Lung (tissue), 12 donors: Measurements from ENCODE around the gene IGF2R. TPM values are rescaled to one million over a fixed set of nuclear protein-coding genes. Genes with fewer than 3 reads are reported as not detected.

Source experiments
- ATAC-seq: fragments of 200-7000 bp; cut with Tn5 transposase; one replicate; pipeline ENCODE4 v1.9.1; 2020; ENCODE audit warnings: moderate number of reproducible peaks; ENCODE audit not compliant: insufficient read depth, low FRiP score
- DNase-seq, 3 donors: peaks; one replicate each; pipeline ENCODE4 v3.0.0-alpha.2; 2013 to 2017
- H3K27ac ChIP-seq, 2 donors: one replicate each; pipeline ENCODE4 v1.5.1; 2013; ENCODE audit warnings: mild to moderate bottlenecking in 2 of 2, moderate library complexity in 2 of 2, control low read depth in 1 of 2, inconsistent platforms in 1 of 2, low read depth in 1 of 2, low read length in 1 of 2
- H3K27me3 ChIP-seq, 3 donors: one replicate each; pipeline ENCODE4 v1.5.1; 2013; ENCODE audit warnings: low read length in 2 of 3; ENCODE audit not compliant: control insufficient read depth in 3 of 3, insufficient read depth in 3 of 3
- H3K36me3 ChIP-seq, 4 donors: one replicate each; pipeline ENCODE4 v1.5.1; 2013; ENCODE audit warnings: low read length in 4 of 4, mild to moderate bottlenecking in 1 of 4, moderate library complexity in 1 of 4; ENCODE audit not compliant: control insufficient read depth in 4 of 4, insufficient read depth in 4 of 4
- H3K4me1 ChIP-seq, 5 donors: one replicate each; pipeline ENCODE4 v1.5.1; 2013; ENCODE audit warnings: low read length in 5 of 5, mild to moderate bottlenecking in 2 of 5, moderate library complexity in 1 of 5; ENCODE audit not compliant: control insufficient read depth in 5 of 5, insufficient read depth in 5 of 5
- H3K4me3 ChIP-seq: one replicate; pipeline ENCODE4 v1.5.1; 2013; ENCODE audit warnings: mild to moderate bottlenecking, control low read depth, moderate library complexity
- H3K9ac ChIP-seq, 2 donors: one replicate each; pipeline ENCODE4 v1.5.1; 2013; ENCODE audit warnings: low read length in 2 of 2, control low read depth in 1 of 2; ENCODE audit not compliant: insufficient read depth in 1 of 2
- H3K9me3 ChIP-seq, 4 donors: one replicate each; pipeline ENCODE4 v1.5.1; 2013; ENCODE audit warnings: low read length in 3 of 4, mild to moderate bottlenecking in 1 of 4, moderate library complexity in 1 of 4; ENCODE audit not compliant: control insufficient read depth in 4 of 4, insufficient read depth in 3 of 4
- WGBS, 2 donors: extraction: QIAGEN DNeasy Blood & Tissue Kit; methylation state at CpG; one replicate each; pipeline ENCODE4 v1.1.7; 2013; 5-methylcytosine and 5-hydroxymethylcytosine counted together
- polyA plus RNA-seq, 2 donors: library from polyadenylated mRNA; stranded (reverse); fragments of 200-250 nt; gene quantifications; one replicate each; pipeline ENCODE4 v1.2.1, GENCODE V29; 2013
- total RNA-seq, 2 donors: library from RNA; depleted of rRNA in 1 of 2; stranded (reverse); fragments of >200 nt in 1 of 2; gene quantifications; one replicate each; pipeline ENCODE4 v1.2.1, GENCODE V29; 2014 to 2021
- TF ChIP-seq, protein P1 (sequence below): IDR thresholded peaks from 2 replicates; pipeline ENCODE4 v1.5.1; 2012; ENCODE audit warnings: mild to moderate bottlenecking; ENCODE audit errors: control extremely low read depth, extremely low read depth
- donor health status: control.
- donor health status: control.
- donor health status: Bipolar disorder and iron deficiency.
- donor health status: healthy.
- donor health status: DM: yes; HTN: yes; CAD: no.

IGF2R gene
- total and polyA plus RNA-seq, 4 donors, result 30.0 to 125 (median 92.6) TPM

DNA sequence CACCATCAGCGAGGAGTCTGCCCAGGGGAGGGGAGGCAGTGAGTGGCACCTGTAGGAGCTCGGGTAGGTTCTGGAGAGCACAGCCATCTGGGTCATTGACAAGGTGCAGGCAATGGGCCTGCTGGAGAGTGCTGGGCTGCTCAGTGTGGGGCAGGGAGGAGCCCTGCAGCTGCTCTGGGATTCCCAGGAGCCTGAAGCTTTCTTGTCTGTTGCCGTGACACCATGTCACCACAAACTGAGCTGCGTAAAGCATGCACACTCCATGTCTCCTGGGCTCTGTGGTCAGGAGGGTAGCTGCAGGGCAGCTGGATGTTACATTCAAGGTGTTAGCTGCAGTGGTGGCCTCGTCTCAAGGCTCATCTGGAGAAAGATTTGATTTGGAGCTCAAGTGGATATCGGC, 148.3 kb downstream of the IGF2R start:
- ATAC-seq (no peak), DNase-seq (no peak)
- Histone ChIP-seq H3K9ac (no peak overlapping the region), H3K4me3 (no peak overlapping the region), H3K9me3 (peaks cover 0 to 10% (median 0%) of the 10 kb centered on the region in 4 donors), H3K36me3 (peaks cover 0 to 5% (median 0%) of the 10 kb centered on the region in 4 donors), H3K27me3 (no peaks in the 10 kb centered on the region), H3K27ac (no peak overlapping the region), H3K4me1 (no peaks in the 10 kb centered on the region)
- WGBS, 2 donors, result 95 to 98% methylated on average over 6 of the region's 6 CpGs
- TF ChIP-seq, protein P1, sequence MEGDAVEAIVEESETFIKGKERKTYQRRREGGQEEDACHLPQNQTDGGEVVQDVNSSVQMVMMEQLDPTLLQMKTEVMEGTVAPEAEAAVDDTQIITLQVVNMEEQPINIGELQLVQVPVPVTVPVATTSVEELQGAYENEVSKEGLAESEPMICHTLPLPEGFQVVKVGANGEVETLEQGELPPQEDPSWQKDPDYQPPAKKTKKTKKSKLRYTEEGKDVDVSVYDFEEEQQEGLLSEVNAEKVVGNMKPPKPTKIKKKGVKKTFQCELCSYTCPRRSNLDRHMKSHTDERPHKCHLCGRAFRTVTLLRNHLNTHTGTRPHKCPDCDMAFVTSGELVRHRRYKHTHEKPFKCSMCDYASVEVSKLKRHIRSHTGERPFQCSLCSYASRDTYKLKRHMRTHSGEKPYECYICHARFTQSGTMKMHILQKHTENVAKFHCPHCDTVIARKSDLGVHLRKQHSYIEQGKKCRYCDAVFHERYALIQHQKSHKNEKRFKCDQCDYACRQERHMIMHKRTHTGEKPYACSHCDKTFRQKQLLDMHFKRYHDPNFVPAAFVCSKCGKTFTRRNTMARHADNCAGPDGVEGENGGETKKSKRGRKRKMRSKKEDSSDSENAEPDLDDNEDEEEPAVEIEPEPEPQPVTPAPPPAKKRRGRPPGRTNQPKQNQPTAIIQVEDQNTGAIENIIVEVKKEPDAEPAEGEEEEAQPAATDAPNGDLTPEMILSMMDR, result no peak

DNA sequence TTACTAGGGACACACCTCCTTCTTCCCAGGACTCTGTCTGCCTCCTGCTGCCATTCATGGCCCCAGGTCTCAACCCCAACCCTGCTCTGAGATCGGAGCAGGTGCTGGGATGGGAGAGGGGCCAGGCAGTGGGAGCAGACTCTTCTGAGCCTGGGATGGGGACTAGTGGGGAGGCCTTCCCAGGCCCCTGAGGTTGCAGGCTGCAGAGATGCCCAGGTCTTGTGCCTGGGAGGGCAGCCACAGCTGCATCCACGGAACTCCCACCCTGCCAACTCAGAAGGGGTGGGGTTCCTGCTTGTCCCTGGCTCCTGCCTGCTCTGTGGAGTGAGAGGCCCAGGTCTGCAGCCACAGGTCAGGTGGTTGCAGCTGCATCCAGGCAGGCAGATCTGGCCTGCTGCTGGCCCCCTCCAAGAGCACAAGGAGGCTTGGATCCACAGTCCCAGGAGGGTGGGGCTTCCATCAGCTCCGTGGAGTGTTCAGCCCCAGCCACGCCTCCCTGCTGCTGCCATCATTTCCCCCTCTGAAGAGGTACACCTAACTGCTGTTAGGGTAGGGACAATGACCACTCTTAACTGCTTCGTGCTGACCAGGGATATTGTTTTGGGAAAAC, 149.8 kb downstream of the IGF2R start:
- WGBS, 2 donors, result 86 to 91% methylated on average over 5 of the region's 5 CpGs
- Histone ChIP-seq H3K4me1 (no peaks in the 10 kb centered on the region), H3K27me3 (no peaks in the 10 kb centered on the region), H3K4me3 (no peak overlapping the region), H3K27ac (no peak overlapping the region), H3K36me3 (no peaks in the 10 kb centered on the region), H3K9ac (no peak overlapping the region), H3K9me3 (peaks cover 0 to 10% (median 0%) of the 10 kb centered on the region in 4 donors)
- ATAC-seq, result no peak
- DNase-seq, result no peak
- TF ChIP-seq, protein P1, result no peak

GRCh38 chr6:160120087-160120486, 151.2 kb downstream of the IGF2R start:
- ATAC-seq, result no peak
- Histone ChIP-seq H3K9me3 (peaks cover 0 to 13% (median 0%) of the 10 kb centered on the region in 4 donors), H3K4me3 (no peak overlapping the region), H3K36me3 (no peaks in the 10 kb centered on the region), H3K27ac (no peak overlapping the region), H3K27me3 (no peaks in the 10 kb centered on the region), H3K4me1 (no peaks in the 10 kb centered on the region), H3K9ac (no peak overlapping the region)
- TF ChIP-seq, protein P1, result no peak
- no peak for DNase-seq
- WGBS, 2 donors, result 95 to 100% methylated on average over 1 of the region's 1 CpG

- no peak for ATAC-seq
- 93% methylated on average over 8 of the region's 8 CpGs for whole genome bisulfite sequencing, 2 donors
- DNase-seq, result no peak
- Histone ChIP-seq H3K4me3 (no peak within 1 kb of the TSS), H3K4me1 (no peaks in the 10 kb centered on the region), H3K9ac (no peak within 1 kb of the TSS), H3K27me3 (no peaks in the 10 kb centered on the region), H3K9me3 (peaks cover 0 to 11% (median 0%) of the 10 kb centered on the region in 4 donors), H3K36me3 (no peaks in the 10 kb centered on the region), H3K27ac (no peak within 1 kb of the TSS)
- TF ChIP-seq, protein P1, result no peak
Observed at GRCh38 chr6:160121558-160121957, 152.7 kb downstream of the IGF2R start, which contains the start of gene SLC22A1. Gene SLC22A1, plus strand, starts transcription at chr6:160121815. Its CDS starts 121 bp downstream, at chr6:160121936.
